GM10248 (cell line): ENCODE measurements around the gene EVI5.
A peak's percentile ranks its signal among the peaks of the same experiment; 100 is the strongest.

Source experiments
- CTCF ChIA-PET: fragments of 300-600 bp; sonication (Branson Sonifier 250); formaldehyde crosslinking; extraction: SDS; loops from one replicate; lab custom pipeline; 2021; ENCODE audit warnings: antibody characterized with exemption; lab: Yijun Ruan, JAX
- POLR2A ChIA-PET: fragments of 350-650 bp; sonication (Branson Sonifier 250); formaldehyde crosslinking; extraction: SDS; loops from one replicate; lab custom pipeline; 2020; ENCODE audit warnings: antibody characterized with exemption; lab: Yijun Ruan, JAX
- DNase-seq: peaks from one replicate; pipeline ENCODE4 v3.0.0; 2012; ENCODE audit errors: extremely low spot score
- CTCF ChIP-seq: IDR thresholded peaks from 2 replicates; pipeline ENCODE4 v1.5.1; 2012; ENCODE audit warnings: mild to moderate bottlenecking, low read depth; ENCODE audit errors: extremely low read depth, missing control alignments, control extremely low read depth

EVI5 gene

GRCh38 chr1:92482665-92483609 is 302.0 kb downstream of the EVI5 start:
- ChIA-PET CTCF (interaction anchor here (1.3 to 5.5 kb wide), 5 partner anchors 10 to 173 kb away, joined by 4 to 40 read pairs (median 5); no protein-coding TSS in a partner anchor), POLR2A (interaction anchor here (0.6 to 1.2 kb wide), 3 partner anchors 8 to 21 kb away, joined by 3 to 5 read pairs (median 4); no protein-coding TSS in a partner anchor)
- DNase-seq = peak; percentile 42
- no peak for TF ChIP-seq CTCF

GRCh38 chr1:92481971-92482664 is 302.8 kb downstream of the EVI5 start:
- POLR2A ChIA-PET = interaction anchor here (0.7 kb wide), 1 partner anchor 8 kb away, joined by 3 read pairs; no protein-coding TSS in a partner anchor
- no peak for TF ChIP-seq CTCF
- peak; percentile 41 for DNase-seq
- CTCF ChIA-PET = interaction anchor here (1.3 to 5.5 kb wide), 4 partner anchors 9 to 172 kb away, joined by 4 to 40 read pairs (median 4); no protein-coding TSS in a partner anchor

- ChIA-PET POLR2A (no interaction called here), CTCF (interaction anchor here (1.3 kb wide), 1 partner anchor 171 kb away, joined by 4 read pairs; no protein-coding TSS in a partner anchor)
Observed at GRCh38 chr1:92481599-92481925, 303.3 kb downstream of the EVI5 start.

GRCh38 chr1:92480813-92481598 is 303.9 kb downstream of the EVI5 start:
- no peak for DNase-seq
- POLR2A ChIA-PET = no interaction called here
- no peak for TF ChIP-seq CTCF
- CTCF ChIA-PET = no interaction called here

More at GRCh38 chr1:92481599-92481925, 303.3 kb downstream of the EVI5 start:
- no peak for DNase-seq
- TF ChIP-seq CTCF = no peak

GRCh38 chr1:92480200-92480812 is 304.6 kb downstream of the EVI5 start:
- TF ChIP-seq CTCF = no peak
- POLR2A ChIA-PET = no interaction called here
- no peak for DNase-seq
- CTCF ChIA-PET = no interaction called here
